ENCODE results near the gene TINCR.

DNA sequence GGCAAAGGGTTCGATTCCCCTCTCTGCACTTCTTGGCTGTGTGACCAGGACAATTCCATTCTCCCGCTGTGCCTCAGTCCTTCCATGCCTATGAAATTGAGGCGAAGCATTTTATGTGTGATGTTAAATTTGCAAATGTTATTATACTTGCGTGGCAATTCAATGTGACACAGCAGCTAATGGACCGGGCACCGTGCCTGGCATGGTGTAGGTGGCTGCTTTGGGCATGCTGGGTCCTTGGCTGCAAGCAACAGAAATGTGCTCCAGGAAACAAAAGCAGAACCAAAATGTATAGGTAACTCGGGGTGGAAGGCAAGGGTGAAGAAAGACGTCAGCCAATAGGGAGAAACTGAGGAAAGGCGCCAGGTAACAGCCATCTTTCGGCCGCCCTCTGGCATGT lies 37.1 kb downstream of the TINCR start:
- TF ChIP-seq KDM1A (IDR thresholded peaks at IDR 0.05; ENCODE audit: low read depth) (no peak), CHD2 (IDR thresholded peaks at IDR 0.05; ENCODE audit: low read length, partially characterized antibody) (no peak), JUNB (IDR thresholded peaks at IDR 0.05) (no peak), POLR2A (IDR thresholded peaks at IDR 0.05; ENCODE audit: low read length) (no peak), RAD21 (conservative IDR thresholded peaks at IDR 0.05 in 1 of 2, IDR thresholded peaks at IDR 0.05 in 1 of 2) (no peak)
- TF ChIP-seq, protein P1, sequence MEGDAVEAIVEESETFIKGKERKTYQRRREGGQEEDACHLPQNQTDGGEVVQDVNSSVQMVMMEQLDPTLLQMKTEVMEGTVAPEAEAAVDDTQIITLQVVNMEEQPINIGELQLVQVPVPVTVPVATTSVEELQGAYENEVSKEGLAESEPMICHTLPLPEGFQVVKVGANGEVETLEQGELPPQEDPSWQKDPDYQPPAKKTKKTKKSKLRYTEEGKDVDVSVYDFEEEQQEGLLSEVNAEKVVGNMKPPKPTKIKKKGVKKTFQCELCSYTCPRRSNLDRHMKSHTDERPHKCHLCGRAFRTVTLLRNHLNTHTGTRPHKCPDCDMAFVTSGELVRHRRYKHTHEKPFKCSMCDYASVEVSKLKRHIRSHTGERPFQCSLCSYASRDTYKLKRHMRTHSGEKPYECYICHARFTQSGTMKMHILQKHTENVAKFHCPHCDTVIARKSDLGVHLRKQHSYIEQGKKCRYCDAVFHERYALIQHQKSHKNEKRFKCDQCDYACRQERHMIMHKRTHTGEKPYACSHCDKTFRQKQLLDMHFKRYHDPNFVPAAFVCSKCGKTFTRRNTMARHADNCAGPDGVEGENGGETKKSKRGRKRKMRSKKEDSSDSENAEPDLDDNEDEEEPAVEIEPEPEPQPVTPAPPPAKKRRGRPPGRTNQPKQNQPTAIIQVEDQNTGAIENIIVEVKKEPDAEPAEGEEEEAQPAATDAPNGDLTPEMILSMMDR (IDR thresholded peaks at IDR 0.05), result no peak
- TF ChIP-seq, protein P2, sequence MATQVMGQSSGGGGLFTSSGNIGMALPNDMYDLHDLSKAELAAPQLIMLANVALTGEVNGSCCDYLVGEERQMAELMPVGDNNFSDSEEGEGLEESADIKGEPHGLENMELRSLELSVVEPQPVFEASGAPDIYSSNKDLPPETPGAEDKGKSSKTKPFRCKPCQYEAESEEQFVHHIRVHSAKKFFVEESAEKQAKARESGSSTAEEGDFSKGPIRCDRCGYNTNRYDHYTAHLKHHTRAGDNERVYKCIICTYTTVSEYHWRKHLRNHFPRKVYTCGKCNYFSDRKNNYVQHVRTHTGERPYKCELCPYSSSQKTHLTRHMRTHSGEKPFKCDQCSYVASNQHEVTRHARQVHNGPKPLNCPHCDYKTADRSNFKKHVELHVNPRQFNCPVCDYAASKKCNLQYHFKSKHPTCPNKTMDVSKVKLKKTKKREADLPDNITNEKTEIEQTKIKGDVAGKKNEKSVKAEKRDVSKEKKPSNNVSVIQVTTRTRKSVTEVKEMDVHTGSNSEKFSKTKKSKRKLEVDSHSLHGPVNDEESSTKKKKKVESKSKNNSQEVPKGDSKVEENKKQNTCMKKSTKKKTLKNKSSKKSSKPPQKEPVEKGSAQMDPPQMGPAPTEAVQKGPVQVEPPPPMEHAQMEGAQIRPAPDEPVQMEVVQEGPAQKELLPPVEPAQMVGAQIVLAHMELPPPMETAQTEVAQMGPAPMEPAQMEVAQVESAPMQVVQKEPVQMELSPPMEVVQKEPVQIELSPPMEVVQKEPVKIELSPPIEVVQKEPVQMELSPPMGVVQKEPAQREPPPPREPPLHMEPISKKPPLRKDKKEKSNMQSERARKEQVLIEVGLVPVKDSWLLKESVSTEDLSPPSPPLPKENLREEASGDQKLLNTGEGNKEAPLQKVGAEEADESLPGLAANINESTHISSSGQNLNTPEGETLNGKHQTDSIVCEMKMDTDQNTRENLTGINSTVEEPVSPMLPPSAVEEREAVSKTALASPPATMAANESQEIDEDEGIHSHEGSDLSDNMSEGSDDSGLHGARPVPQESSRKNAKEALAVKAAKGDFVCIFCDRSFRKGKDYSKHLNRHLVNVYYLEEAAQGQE (IDR thresholded peaks at IDR 0.05), result no peak
- TF ChIP-seq, protein P3, sequence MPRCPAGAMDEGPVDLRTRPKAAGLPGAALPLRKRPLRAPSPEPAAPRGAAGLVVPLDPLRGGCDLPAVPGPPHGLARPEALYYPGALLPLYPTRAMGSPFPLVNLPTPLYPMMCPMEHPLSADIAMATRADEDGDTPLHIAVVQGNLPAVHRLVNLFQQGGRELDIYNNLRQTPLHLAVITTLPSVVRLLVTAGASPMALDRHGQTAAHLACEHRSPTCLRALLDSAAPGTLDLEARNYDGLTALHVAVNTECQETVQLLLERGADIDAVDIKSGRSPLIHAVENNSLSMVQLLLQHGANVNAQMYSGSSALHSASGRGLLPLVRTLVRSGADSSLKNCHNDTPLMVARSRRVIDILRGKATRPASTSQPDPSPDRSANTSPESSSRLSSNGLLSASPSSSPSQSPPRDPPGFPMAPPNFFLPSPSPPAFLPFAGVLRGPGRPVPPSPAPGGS (IDR thresholded peaks at IDR 0.05), result no peak
